GM12874 (cell line): Measurements from ENCODE around the gene NPM1.

ENCODE experiments used
- TF ChIP-seq, protein P1 (sequence below): IDR thresholded peaks from 2 replicates; pipeline ENCODE4 v1.5.1; 2011; ENCODE audit warnings: low read depth, mild to moderate bottlenecking, control low read depth, low read length, moderate library complexity; ENCODE audit not compliant: insufficient read depth

The NPM1 gene

DNA sequence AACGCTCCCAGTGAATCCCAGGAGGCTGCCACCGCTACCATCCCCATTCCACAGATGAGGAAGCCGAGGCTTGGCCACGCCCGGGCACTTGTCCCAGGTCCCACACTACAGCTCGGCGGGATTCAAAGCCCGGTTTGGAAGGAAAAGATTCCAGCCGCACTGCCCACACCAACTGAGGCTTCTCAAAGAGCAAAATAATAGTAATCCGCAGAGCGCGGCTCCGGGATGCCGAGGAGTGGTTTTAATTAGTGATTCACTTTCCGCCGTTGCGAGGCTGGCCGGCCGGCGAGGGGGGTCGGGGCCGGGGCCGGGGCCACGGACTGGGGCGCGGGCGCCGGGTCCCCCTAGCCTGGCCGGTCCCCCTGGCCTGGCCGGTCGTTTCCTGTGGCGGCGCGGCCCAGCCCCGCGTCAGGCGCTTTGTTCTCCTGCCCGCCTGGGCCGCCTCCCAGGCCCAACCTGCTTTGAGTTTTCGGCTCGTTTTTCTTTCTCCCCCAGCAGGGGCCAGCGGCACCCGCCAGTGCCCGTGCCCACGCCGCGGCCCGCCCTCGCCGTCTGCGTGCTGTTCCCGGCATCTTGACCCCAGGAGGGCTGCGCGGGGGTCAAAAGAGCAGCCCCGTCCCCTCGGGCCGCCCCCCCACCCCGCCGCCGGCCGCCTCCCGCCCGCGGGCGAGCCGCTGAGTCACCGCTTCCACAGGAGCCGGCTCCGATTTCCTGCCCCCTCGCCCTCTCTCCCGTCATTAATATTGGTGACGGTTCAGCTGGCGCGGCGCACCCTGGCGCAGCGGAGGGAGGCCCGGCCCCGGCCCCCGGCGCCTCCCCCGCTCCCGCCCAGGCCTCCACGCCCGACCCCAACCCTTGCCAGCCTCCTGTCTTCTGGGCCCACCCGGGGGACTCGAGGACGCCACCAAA is 63.0 kb downstream of the NPM1 start:
- TF ChIP-seq, protein P1, sequence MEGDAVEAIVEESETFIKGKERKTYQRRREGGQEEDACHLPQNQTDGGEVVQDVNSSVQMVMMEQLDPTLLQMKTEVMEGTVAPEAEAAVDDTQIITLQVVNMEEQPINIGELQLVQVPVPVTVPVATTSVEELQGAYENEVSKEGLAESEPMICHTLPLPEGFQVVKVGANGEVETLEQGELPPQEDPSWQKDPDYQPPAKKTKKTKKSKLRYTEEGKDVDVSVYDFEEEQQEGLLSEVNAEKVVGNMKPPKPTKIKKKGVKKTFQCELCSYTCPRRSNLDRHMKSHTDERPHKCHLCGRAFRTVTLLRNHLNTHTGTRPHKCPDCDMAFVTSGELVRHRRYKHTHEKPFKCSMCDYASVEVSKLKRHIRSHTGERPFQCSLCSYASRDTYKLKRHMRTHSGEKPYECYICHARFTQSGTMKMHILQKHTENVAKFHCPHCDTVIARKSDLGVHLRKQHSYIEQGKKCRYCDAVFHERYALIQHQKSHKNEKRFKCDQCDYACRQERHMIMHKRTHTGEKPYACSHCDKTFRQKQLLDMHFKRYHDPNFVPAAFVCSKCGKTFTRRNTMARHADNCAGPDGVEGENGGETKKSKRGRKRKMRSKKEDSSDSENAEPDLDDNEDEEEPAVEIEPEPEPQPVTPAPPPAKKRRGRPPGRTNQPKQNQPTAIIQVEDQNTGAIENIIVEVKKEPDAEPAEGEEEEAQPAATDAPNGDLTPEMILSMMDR = no peak

DNA sequence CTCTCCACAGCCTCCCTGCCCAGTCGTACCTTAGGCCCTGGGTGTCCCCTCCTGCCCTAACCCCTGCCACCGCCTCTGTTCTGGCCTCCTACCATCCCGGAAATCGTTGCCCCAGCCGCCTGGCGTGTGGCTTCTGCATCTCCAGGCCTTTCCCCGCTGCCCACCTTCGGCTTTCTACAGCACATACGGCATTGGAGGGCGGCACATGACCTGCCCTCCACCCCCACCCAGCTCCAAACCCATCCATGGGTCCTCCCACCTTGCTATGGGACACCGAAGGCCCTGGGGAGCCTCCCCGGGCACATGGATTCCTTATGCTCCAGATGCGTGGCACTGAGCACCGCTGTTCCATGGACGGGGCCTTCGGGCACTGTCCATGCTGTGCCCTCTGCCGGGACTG is 63.8 kb downstream of the NPM1 start:
- TF ChIP-seq, protein P1 = no peak

DNA sequence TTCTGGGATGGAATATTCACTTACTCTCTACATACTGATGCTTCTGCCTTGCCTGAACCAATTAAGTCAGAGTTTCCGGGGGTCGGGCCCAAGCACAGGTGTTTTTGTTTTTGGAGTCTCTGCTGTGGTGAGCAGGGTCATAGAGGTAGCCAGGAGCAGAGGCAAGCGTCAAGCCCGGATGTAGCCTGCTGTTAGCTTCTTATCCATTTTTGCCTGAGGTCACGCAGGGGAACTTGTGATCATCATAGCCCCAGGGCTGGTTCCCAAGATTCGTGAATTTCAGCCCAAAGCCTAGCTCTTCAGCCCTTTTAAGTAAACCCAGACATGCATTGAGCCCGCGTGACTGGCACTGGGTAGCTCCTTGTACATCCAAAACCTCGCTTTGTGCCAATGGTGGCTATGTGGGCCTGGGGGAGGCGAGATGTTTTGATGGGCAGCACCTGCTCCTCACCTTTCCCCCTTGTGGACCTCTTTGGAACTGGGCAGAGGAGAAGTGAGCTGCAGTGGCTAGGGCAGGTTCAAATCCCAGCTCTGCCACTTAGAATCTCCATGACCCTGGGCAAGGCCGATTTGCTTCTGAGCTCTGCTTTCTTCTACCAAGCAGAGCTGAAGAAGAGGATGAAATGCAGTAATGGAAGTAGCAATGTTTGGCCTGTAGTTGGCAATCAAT is 65.5 kb downstream of the NPM1 start:
- TF ChIP-seq, protein P1 = no peak

DNA sequence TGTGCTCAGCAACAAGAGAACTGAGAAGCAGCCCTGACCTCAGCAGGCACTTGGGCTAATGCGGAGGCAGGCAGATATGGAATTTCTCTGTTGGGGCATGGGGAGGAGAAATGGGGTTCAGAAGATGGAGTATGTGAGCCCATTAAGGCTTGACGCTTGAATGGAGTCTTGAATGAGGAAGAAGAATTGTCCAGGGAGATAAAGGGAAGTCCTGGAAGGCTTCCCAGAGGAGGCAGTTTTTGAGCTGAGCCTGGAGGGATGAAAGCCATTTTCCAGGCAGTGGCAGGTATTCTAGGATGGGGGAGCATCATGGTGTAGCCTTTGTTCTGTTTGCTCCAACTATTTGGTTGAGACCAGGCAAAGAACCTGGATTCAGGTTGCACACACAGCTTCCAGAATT is 66.3 kb downstream of the NPM1 start:
- TF ChIP-seq, protein P1 = no peak

DNA sequence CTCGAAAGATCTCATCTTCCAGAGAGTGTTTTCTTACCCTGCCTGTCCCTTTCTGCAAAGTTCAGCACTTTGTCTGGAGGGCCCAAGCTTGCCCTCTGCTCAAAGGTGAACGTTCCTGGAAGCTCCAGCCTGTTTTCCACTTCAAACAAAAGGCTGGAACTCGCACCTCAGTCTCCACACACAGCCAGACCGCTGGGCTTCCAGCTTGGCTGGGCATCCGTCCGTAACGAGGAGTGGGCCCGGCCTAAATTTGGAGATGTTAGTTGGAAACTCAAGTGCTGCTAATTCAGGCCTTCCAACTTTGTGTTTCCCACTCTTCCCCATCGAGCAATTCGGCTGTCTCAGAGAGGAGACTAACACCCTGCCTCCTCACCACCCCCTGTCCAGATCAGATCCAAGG is 66.9 kb downstream of the NPM1 start:
- TF ChIP-seq, protein P1 = no peak

DNA sequence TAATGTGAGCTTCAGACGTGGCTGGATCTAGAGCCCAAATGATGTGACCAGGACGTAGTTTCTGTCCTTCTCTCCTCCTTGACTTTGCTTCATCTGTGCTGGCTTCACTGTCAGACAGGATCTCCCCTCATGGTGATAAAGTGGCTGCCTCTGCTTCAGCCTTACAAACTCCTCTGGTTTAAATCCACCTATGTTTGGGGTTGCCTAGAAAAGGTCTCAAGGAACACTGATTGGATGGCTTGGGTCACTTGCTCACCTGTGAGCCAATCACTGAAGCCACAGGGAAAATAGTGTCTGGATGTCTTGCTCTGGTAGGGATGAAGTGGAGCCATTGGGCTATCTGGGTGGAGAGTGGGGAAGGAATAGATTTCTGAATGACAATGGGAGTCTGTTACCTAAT is 67.9 kb downstream of the NPM1 start:
- TF ChIP-seq, protein P1 = no peak

DNA sequence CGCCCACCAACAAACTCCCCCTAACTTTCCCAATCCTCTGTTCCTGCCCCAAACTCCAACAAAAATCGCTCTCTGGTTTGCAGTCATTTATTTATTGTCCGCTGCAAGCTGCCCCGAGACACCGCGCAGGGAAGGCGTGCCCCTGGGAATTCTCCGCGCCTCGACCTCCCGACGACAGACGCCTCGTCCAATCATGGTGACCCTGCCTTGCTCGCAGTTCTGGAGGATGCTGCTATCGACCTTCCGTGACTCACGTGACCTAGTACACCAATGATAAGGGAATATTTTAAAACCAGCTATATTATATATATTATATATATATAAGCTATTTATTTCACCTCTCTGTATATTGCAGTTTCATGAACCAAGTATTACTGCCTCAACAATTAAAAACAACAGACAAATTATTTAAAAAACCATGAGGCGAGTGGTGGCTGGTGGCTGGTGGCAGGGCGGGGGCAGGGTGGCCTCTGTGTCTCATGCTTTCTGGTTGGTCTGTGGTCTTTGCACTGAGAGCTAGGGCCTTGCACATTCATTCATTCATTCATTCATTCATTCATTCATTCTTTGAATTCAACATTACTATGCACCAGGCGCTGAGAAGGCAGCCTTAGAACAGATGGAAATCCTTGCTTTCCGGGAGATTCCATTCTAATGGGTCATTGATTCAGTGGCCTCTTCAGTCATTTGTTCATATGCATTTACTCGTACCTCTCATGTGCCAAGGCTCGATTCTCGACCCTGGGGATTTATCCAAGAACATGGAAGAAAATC is 69.7 kb downstream of the NPM1 start:
- TF ChIP-seq, protein P1 = no peak
